NB4 (cell line): ENCODE data around the gene WNT5A.

Source experiments
- MYC ChIP-seq: IDR thresholded peaks from 2 replicates; pipeline ENCODE4 v1.6.1; 2011; ENCODE audit warnings: low read depth, low read length
- POLR2A ChIP-seq: IDR thresholded peaks from 2 replicates; pipeline ENCODE4 v1.6.1; 2011; ENCODE audit warnings: mild to moderate bottlenecking; ENCODE audit not compliant: insufficient read length; ENCODE audit errors: extremely low read depth
- TF ChIP-seq, protein P1 (sequence below): IDR thresholded peaks from one replicate; pipeline ENCODE4 v1.5.1; 2012; ENCODE audit warnings: low read depth, low read length

DNA sequence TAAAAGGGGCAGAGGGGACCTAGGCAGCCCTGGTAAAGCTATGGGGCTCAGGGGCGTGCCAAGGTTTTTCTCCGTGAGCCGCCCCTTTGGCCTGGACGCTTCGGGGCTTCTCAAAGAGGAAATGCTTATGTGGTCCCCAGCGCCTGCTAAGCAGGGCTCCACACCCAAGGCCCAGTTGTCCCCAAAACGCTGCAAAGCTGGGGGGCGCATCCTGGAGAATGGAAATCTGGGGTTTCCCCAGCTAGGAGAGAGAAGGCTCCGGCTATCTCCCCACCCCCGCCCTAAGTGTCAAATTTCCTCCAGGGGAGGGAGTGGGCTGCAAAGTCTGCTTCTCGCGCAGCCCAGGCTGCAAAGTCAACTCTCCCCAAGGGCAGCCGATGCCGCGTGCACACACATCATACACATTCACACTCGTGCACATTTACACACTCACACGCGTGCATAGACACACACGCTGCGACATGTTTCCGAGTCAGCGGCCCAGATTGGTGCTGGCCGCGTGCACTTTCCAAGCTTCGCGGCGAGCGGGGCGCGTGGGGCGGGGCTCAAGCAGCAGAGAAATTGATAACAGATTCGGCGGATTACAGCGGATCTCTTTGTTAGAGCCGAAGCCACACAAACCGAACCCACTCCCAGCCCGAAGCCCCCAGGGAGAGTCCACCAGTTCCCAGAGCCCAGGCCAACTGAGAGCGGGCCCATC lies 4.5 kb downstream of the WNT5A start:
- TF ChIP-seq MYC (no peak), POLR2A (no peak)
- TF ChIP-seq, protein P1, sequence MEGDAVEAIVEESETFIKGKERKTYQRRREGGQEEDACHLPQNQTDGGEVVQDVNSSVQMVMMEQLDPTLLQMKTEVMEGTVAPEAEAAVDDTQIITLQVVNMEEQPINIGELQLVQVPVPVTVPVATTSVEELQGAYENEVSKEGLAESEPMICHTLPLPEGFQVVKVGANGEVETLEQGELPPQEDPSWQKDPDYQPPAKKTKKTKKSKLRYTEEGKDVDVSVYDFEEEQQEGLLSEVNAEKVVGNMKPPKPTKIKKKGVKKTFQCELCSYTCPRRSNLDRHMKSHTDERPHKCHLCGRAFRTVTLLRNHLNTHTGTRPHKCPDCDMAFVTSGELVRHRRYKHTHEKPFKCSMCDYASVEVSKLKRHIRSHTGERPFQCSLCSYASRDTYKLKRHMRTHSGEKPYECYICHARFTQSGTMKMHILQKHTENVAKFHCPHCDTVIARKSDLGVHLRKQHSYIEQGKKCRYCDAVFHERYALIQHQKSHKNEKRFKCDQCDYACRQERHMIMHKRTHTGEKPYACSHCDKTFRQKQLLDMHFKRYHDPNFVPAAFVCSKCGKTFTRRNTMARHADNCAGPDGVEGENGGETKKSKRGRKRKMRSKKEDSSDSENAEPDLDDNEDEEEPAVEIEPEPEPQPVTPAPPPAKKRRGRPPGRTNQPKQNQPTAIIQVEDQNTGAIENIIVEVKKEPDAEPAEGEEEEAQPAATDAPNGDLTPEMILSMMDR = no peak
